ENCODE measurements around the gene LYVE1. TPM values are rescaled to one million over a fixed set of nuclear protein-coding genes. Genes with fewer than 3 reads are reported as not detected.

Gene LYVE1
- total RNA-seq, 1 experiment from 2014 or later: 0.55 TPM

- Histone ChIP-seq H3K27me3 (ENCODE audit: control insufficient read depth, insufficient read depth, low read length) (no peaks in the 10 kb centered on the region), H3K4me3 (ENCODE audit: insufficient read depth, low read depth, low read length) (no peak overlapping the region), H3K36me3 (replicated peaks; ENCODE audit: control insufficient read depth, insufficient read depth, low read length) (no peaks in the 10 kb centered on the region)
- DNase-seq: no peak
Observed at GRCh38 chr11:10579700-10580099, 11.2 kb upstream of the LYVE1 start.

- DNase-seq: no peak
- Histone ChIP-seq H3K36me3 (replicated peaks; ENCODE audit: control insufficient read depth, insufficient read depth, low read length) (no peaks in the 10 kb centered on the region), H3K27me3 (ENCODE audit: control insufficient read depth, insufficient read depth, low read length) (no peaks in the 10 kb centered on the region), H3K4me3 (ENCODE audit: insufficient read depth, low read depth, low read length) (no peak overlapping the region)
Observed at GRCh38 chr11:10576035-10576398, 7.6 kb upstream of the LYVE1 start.

- no peak overlapping the region for H3K4me3 ChIP-seq (ENCODE audit: insufficient read depth, low read depth, low read length)
- DNase-seq: no peak
- no peaks in the 10 kb centered on the region for H3K36me3 ChIP-seq (replicated peaks; ENCODE audit: control insufficient read depth, insufficient read depth, low read length)
- no peaks in the 10 kb centered on the region for H3K27me3 ChIP-seq (ENCODE audit: control insufficient read depth, insufficient read depth, low read length)
Observed at GRCh38 chr11:10575346-10576034, 7.0 kb upstream of the LYVE1 start.

- DNase-seq: no peak
- no peak overlapping the region for H3K4me3 ChIP-seq (ENCODE audit: insufficient read depth, low read depth, low read length)
- no peaks in the 10 kb centered on the region for H3K27me3 ChIP-seq (ENCODE audit: control insufficient read depth, insufficient read depth, low read length)
- no peaks in the 10 kb centered on the region for H3K36me3 ChIP-seq (replicated peaks; ENCODE audit: control insufficient read depth, insufficient read depth, low read length)
Observed at GRCh38 chr11:10573556-10573955, 5.1 kb upstream of the LYVE1 start.

- no peak for DNase-seq
- H3K36me3 ChIP-seq (replicated peaks; ENCODE audit: control insufficient read depth, insufficient read depth, low read length): no peaks in the 10 kb centered on the region
- no peak overlapping the region for H3K4me3 ChIP-seq (ENCODE audit: insufficient read depth, low read depth, low read length)
- H3K27me3 ChIP-seq (ENCODE audit: control insufficient read depth, insufficient read depth, low read length): no peaks in the 10 kb centered on the region
Observed at GRCh38 chr11:10573028-10573427, 4.6 kb upstream of the LYVE1 start.

- no peaks in the 10 kb centered on the region for H3K36me3 ChIP-seq (replicated peaks; ENCODE audit: control insufficient read depth, insufficient read depth, low read length)
Observed at GRCh38 chr11:10572533-10572932, 4.1 kb upstream of the LYVE1 start.

GRCh38 chr11:10567446-10567845 is 1.0 kb downstream of the LYVE1 start:
- no peaks in the 10 kb centered on the region for H3K27me3 ChIP-seq (ENCODE audit: control insufficient read depth, insufficient read depth, low read length)
- no peak overlapping the region for H3K4me3 ChIP-seq (ENCODE audit: insufficient read depth, low read depth, low read length)
- DNase-seq: no peak
- H3K36me3 ChIP-seq (replicated peaks; ENCODE audit: control insufficient read depth, insufficient read depth, low read length): no peaks in the 10 kb centered on the region

More at GRCh38 chr11:10572533-10572932, 4.1 kb upstream of the LYVE1 start:
- no peak overlapping the region for H3K4me3 ChIP-seq (ENCODE audit: insufficient read depth, low read depth, low read length)
- DNase-seq: no peak
- no peaks in the 10 kb centered on the region for H3K27me3 ChIP-seq (ENCODE audit: control insufficient read depth, insufficient read depth, low read length)

- no peak overlapping the region for H3K4me3 ChIP-seq (ENCODE audit: insufficient read depth, low read depth, low read length)
- H3K36me3 ChIP-seq (replicated peaks; ENCODE audit: control insufficient read depth, insufficient read depth, low read length): no peaks in the 10 kb centered on the region
- DNase-seq: no peak
Observed at GRCh38 chr11:10566257-10566957, 2.1 kb downstream of the LYVE1 start.

GRCh38 chr11:10565493-10565892 is 3.0 kb downstream of the LYVE1 start:
- no peaks in the 10 kb centered on the region for H3K36me3 ChIP-seq (replicated peaks; ENCODE audit: control insufficient read depth, insufficient read depth, low read length)
- DNase-seq: no peak
- no peak overlapping the region for H3K4me3 ChIP-seq (ENCODE audit: insufficient read depth, low read depth, low read length)
- no peaks in the 10 kb centered on the region for H3K27me3 ChIP-seq (ENCODE audit: control insufficient read depth, insufficient read depth, low read length)

More at GRCh38 chr11:10566257-10566957, 2.1 kb downstream of the LYVE1 start:
- no peaks in the 10 kb centered on the region for H3K27me3 ChIP-seq (ENCODE audit: control insufficient read depth, insufficient read depth, low read length)

- no peaks in the 10 kb centered on the region for H3K27me3 ChIP-seq (ENCODE audit: control insufficient read depth, insufficient read depth, low read length)
- no peak for DNase-seq
- no peak overlapping the region for H3K4me3 ChIP-seq (ENCODE audit: insufficient read depth, low read depth, low read length)
- H3K36me3 ChIP-seq (replicated peaks; ENCODE audit: control insufficient read depth, insufficient read depth, low read length): no peaks in the 10 kb centered on the region
Observed at GRCh38 chr11:10564696-10565318, 3.7 kb downstream of the LYVE1 start.

- DNase-seq: no peak
- Histone ChIP-seq H3K4me3 (ENCODE audit: insufficient read depth, low read depth, low read length) (no peak overlapping the region), H3K27me3 (ENCODE audit: control insufficient read depth, insufficient read depth, low read length) (no peaks in the 10 kb centered on the region), H3K36me3 (replicated peaks; ENCODE audit: control insufficient read depth, insufficient read depth, low read length) (no peaks in the 10 kb centered on the region)
Observed at GRCh38 chr11:10564030-10564429, 4.4 kb downstream of the LYVE1 start.

- Histone ChIP-seq H3K27me3 (ENCODE audit: control insufficient read depth, insufficient read depth, low read length) (no peaks in the 10 kb centered on the region), H3K36me3 (replicated peaks; ENCODE audit: control insufficient read depth, insufficient read depth, low read length) (no peaks in the 10 kb centered on the region), H3K4me3 (ENCODE audit: insufficient read depth, low read depth, low read length) (no peak overlapping the region)
- DNase-seq: no peak
Observed at GRCh38 chr11:10561947-10562346, 6.5 kb downstream of the LYVE1 start.

GRCh38 chr11:10561043-10561818 is 7.2 kb downstream of the LYVE1 start:
- no peaks in the 10 kb centered on the region for H3K36me3 ChIP-seq (replicated peaks; ENCODE audit: control insufficient read depth, insufficient read depth, low read length)
- no peak for DNase-seq
- no peaks in the 10 kb centered on the region for H3K27me3 ChIP-seq (ENCODE audit: control insufficient read depth, insufficient read depth, low read length)
- H3K4me3 ChIP-seq (ENCODE audit: insufficient read depth, low read depth, low read length): no peak overlapping the region

GRCh38 chr11:10558288-10558687 is 10.2 kb downstream of the LYVE1 start:
- Histone ChIP-seq H3K4me3 (ENCODE audit: insufficient read depth, low read depth, low read length) (no peak overlapping the region), H3K27me3 (ENCODE audit: control insufficient read depth, insufficient read depth, low read length) (no peaks in the 10 kb centered on the region), H3K36me3 (replicated peaks; ENCODE audit: control insufficient read depth, insufficient read depth, low read length) (no peaks in the 10 kb centered on the region)
- DNase-seq: no peak

Measured in H7 (cell line).